Measurements from ENCODE around the gene UROC1. TPM values are rescaled to one million over a fixed set of nuclear protein-coding genes. Genes with fewer than 3 reads are reported as not detected.

UROC1 gene
- total and polyA plus RNA-seq, 4 donors, result 0.06 to 0.35 (median 0.29) TPM; not detected in 1

GRCh38 chr3:126482503-126483255 is 34.9 kb downstream of the UROC1 start:
- DNase-seq (ENCODE audit: low read depth in 4 of 6, low spot score in 6 of 6), result no peak
- no peak overlapping the region for H3K27ac ChIP-seq (ENCODE audit: low read depth, low read length)
- H3K9me3 ChIP-seq (ENCODE audit: control insufficient read depth, insufficient read depth, low read length), result no peaks in the 10 kb centered on the region
- 98% methylated on average over 14 of the region's 15 CpGs for WGBS (ENCODE audit: insufficient coverage)
- H3K4me3 ChIP-seq (ENCODE audit: low read depth, low read length), result no peak overlapping the region
- peaks cover 40% of the 10 kb centered on the region for H3K4me1 ChIP-seq (ENCODE audit: control insufficient read depth, insufficient read depth, low read length)
- no peaks in the 10 kb centered on the region for H3K36me3 ChIP-seq (ENCODE audit: control insufficient read depth, insufficient read depth, low read length)
- H3K27me3 ChIP-seq (ENCODE audit: control insufficient read depth, insufficient read depth, low read length), result no peaks in the 10 kb centered on the region

DNA sequence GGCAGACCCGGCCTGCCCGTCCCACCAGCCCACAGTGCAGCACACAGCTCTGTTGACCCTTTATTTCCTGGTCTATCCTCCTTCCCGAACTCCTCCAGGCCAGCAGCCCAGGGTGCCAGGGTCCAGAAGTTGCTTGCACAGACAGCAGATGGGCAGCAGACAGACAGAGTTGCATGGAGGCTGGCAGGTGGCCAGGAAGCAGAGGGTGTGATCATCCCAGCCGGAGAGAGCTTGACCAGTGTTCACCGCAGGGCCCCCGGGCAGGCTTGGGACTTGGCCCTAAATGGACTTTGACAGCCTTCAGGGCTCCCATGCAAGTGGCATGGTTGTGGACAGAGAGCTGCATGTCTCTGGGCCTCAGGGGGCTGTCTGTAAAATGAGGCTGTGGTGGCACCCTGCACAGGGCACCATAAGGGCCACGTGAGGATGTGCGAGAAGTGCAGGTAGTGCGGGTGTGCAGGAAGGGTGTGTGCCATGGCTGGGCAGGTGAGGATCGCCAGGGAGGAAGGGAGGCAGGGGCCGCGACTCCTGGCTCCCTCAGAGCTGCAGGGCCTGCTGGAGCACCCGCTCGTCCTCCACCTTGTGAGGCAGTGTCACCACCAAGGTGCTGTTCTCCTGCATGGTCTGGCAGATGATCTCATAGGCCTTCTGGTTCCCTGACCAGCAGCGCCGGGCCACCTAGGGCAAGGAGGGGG is 35.6 kb downstream of the UROC1 start:
- H3K27me3 ChIP-seq (ENCODE audit: control insufficient read depth, insufficient read depth, low read length), result no peaks in the 10 kb centered on the region
- no peaks in the 10 kb centered on the region for H3K36me3 ChIP-seq (ENCODE audit: control insufficient read depth, insufficient read depth, low read length)
- no peak overlapping the region for H3K27ac ChIP-seq (ENCODE audit: low read depth, low read length)
- peaks cover 33% of the 10 kb centered on the region for H3K4me1 ChIP-seq (ENCODE audit: control insufficient read depth, insufficient read depth, low read length)
- H3K9me3 ChIP-seq (ENCODE audit: control insufficient read depth, insufficient read depth, low read length), result no peaks in the 10 kb centered on the region
- no peak overlapping the region for H3K4me3 ChIP-seq (ENCODE audit: low read depth, low read length)
- peak in 1 of 6 donors; percentile 34 for DNase-seq (ENCODE audit: low read depth in 4 of 6, low spot score in 6 of 6)
- 74% methylated on average over 16 of the region's 16 CpGs for WGBS (ENCODE audit: insufficient coverage)

DNA sequence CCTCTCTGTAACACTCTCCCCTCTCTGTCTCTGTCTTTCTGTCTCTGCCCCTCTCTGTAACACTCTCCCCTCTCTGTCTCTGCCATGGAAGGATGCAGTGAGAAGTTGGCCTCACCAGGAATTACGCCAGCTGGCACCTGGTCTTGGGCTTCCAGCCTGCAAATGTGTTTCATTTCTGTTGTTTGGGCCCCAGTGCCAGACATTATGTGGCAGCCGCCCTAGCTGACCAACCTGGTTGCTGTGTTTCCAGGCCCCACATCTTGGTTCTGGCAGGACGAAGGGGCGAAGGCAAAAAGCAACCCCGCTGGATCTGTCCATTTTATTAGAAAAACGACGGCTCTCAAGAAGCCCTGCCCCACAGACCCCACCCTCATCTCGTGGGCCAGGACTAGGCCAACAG is 36.7 kb downstream of the UROC1 start:
- Histone ChIP-seq H3K4me3 (ENCODE audit: low read depth, low read length) (no peak overlapping the region), H3K27me3 (ENCODE audit: control insufficient read depth, insufficient read depth, low read length) (no peaks in the 10 kb centered on the region), H3K27ac (ENCODE audit: low read depth, low read length) (no peak overlapping the region), H3K36me3 (ENCODE audit: control insufficient read depth, insufficient read depth, low read length) (no peaks in the 10 kb centered on the region), H3K4me1 (ENCODE audit: control insufficient read depth, insufficient read depth, low read length) (peaks cover 32% of the 10 kb centered on the region), H3K9me3 (ENCODE audit: control insufficient read depth, insufficient read depth, low read length) (no peaks in the 10 kb centered on the region)
- 55% methylated on average over 3 of the region's 8 CpGs for WGBS (ENCODE audit: insufficient coverage)
- DNase-seq (ENCODE audit: low read depth in 4 of 6, low spot score in 6 of 6), result peak in 2 of 6 donors; percentile 60 to 87

DNA sequence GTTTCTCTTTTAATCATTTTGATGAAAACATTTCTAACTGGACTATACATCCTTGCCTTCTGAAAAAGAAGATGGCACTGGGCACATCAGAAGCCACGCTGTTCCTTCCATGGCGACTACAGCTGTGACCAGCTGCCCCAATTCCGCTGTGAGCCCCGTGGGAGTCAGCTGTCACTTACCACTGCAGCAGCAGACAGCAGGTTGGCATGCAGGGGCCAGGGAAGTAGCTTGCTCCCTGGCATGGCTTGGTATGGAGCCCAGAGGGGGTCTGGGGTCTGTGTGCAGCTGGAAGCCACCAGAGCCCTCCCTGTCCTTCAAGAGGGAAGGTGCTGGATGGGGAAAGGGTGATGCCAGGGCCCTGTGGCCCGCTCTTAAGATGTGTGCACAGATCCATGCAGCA is 37.4 kb downstream of the UROC1 start:
- H3K27me3 ChIP-seq (ENCODE audit: control insufficient read depth, insufficient read depth, low read length), result no peaks in the 10 kb centered on the region
- H3K4me3 ChIP-seq (ENCODE audit: low read depth, low read length), result no peak overlapping the region
- no peak for DNase-seq (ENCODE audit: low read depth in 4 of 6, low spot score in 6 of 6)
- peaks cover 32% of the 10 kb centered on the region for H3K4me1 ChIP-seq (ENCODE audit: control insufficient read depth, insufficient read depth, low read length)
- no peak overlapping the region for H3K27ac ChIP-seq (ENCODE audit: low read depth, low read length)
- WGBS (ENCODE audit: insufficient coverage), result 76% methylated on average over 4 of the region's 5 CpGs
- H3K36me3 ChIP-seq (ENCODE audit: control insufficient read depth, insufficient read depth, low read length), result no peaks in the 10 kb centered on the region
- no peaks in the 10 kb centered on the region for H3K9me3 ChIP-seq (ENCODE audit: control insufficient read depth, insufficient read depth, low read length)

- WGBS (ENCODE audit: insufficient coverage), result no CpG with 5 or more reads among the region's 1 CpG
- DNase-seq (ENCODE audit: low read depth in 4 of 6, low spot score in 6 of 6), result no peak
- Histone ChIP-seq H3K27me3 (ENCODE audit: control insufficient read depth, insufficient read depth, low read length) (no peaks in the 10 kb centered on the region), H3K27ac (ENCODE audit: low read depth, low read length) (no peak overlapping the region), H3K4me3 (ENCODE audit: low read depth, low read length) (no peak overlapping the region), H3K9me3 (ENCODE audit: control insufficient read depth, insufficient read depth, low read length) (no peaks in the 10 kb centered on the region), H3K36me3 (ENCODE audit: control insufficient read depth, insufficient read depth, low read length) (peaks cover 3% of the 10 kb centered on the region), H3K4me1 (ENCODE audit: control insufficient read depth, insufficient read depth, low read length) (peaks cover 37% of the 10 kb centered on the region)
Measured at GRCh38 chr3:126479642-126480041, 37.9 kb downstream of the UROC1 start.

GRCh38 chr3:126478581-126479310 is 38.8 kb downstream of the UROC1 start:
- Histone ChIP-seq H3K4me3 (ENCODE audit: low read depth, low read length) (no peak overlapping the region), H3K9me3 (ENCODE audit: control insufficient read depth, insufficient read depth, low read length) (no peaks in the 10 kb centered on the region), H3K27me3 (ENCODE audit: control insufficient read depth, insufficient read depth, low read length) (no peaks in the 10 kb centered on the region), H3K4me1 (ENCODE audit: control insufficient read depth, insufficient read depth, low read length) (peaks cover 46% of the 10 kb centered on the region), H3K27ac (ENCODE audit: low read depth, low read length) (no peak overlapping the region), H3K36me3 (ENCODE audit: control insufficient read depth, insufficient read depth, low read length) (peaks cover 3% of the 10 kb centered on the region)
- WGBS (ENCODE audit: insufficient coverage), result 93% methylated on average over 12 of the region's 14 CpGs
- no peak for DNase-seq (ENCODE audit: low read depth in 4 of 6, low spot score in 6 of 6)

- H3K4me1 ChIP-seq (ENCODE audit: control insufficient read depth, insufficient read depth, low read length), result peaks cover 57% of the 10 kb centered on the region
- H3K36me3 ChIP-seq (ENCODE audit: control insufficient read depth, insufficient read depth, low read length), result peaks cover 3% of the 10 kb centered on the region
- DNase-seq (ENCODE audit: low read depth in 4 of 6, low spot score in 6 of 6), result no peak
- no peak overlapping the region for H3K4me3 ChIP-seq (ENCODE audit: low read depth, low read length)
- H3K9me3 ChIP-seq (ENCODE audit: control insufficient read depth, insufficient read depth, low read length), result no peaks in the 10 kb centered on the region
- H3K27me3 ChIP-seq (ENCODE audit: control insufficient read depth, insufficient read depth, low read length), result no peaks in the 10 kb centered on the region
- WGBS (ENCODE audit: insufficient coverage), result 56% methylated on average over 4 of the region's 4 CpGs
- no peak overlapping the region for H3K27ac ChIP-seq (ENCODE audit: low read depth, low read length)
Measured at GRCh38 chr3:126477061-126477380, 40.6 kb downstream of the UROC1 start.

DNA sequence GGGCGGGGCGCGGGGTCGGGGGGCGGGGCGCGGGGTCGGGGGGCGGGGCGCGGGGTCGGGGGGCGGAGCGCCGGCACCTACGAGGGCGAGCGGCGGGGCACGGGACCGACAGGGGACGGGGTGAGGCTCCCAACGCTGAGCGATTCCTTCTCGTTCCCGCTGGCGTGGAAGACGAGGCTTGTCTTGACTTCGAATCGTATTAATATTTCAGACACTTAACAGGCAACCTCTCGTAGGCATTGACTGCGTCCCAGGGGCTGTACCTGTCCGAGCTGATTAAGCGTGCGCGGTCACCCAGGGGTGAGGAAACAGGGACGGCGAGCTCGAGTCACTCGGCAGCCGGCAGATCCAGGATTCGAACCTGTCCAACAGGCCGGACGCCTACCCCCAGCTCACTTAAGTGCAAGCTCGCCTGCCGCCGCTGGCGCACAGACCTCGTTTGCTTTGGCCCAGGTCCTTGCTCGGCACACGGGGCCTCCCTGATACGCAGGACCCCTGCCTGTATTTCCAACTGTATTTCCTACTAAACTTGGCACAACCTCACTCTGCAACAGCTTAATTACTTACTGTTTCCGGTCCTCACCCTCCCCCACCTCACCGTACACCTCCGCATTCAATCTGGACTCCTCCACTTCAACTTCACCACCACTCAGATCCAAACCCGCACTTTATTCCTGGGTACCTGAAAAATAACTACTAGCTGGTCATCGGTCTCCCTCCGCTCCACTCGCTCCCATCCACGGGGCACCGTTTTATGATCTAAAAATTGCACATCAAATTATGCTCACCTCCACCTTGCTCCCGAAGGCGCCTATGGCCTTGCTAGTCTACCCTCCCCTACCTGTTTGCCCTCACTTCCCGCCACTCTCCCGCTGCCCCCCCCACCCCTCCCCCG is 41.2 kb downstream of the UROC1 start:
- H3K9me3 ChIP-seq (ENCODE audit: control insufficient read depth, insufficient read depth, low read length), result no peaks in the 10 kb centered on the region
- H3K36me3 ChIP-seq (ENCODE audit: control insufficient read depth, insufficient read depth, low read length), result peaks cover 3% of the 10 kb centered on the region
- WGBS (ENCODE audit: insufficient coverage), result 8% methylated on average over 60 of the region's 66 CpGs
- H3K27ac ChIP-seq (ENCODE audit: low read depth, low read length), result peak overlapping the region; percentile 84
- H3K27me3 ChIP-seq (ENCODE audit: control insufficient read depth, insufficient read depth, low read length), result no peaks in the 10 kb centered on the region
- peaks cover 51% of the 10 kb centered on the region for H3K4me1 ChIP-seq (ENCODE audit: control insufficient read depth, insufficient read depth, low read length)
- peak overlapping the region; percentile 76 for H3K4me3 ChIP-seq (ENCODE audit: low read depth, low read length)
- peak in 1 of 6 donors; percentile 78 for DNase-seq (ENCODE audit: low read depth in 4 of 6, low spot score in 6 of 6)

All from spinal cord (tissue), 10 donors.